ENCODE results near the gene TTC9B. TPM values are rescaled to one million over a fixed set of nuclear protein-coding genes. Genes with fewer than 3 reads are reported as not detected.

Gene TTC9B
- total and polyA plus RNA-seq, 8 donors, result 0.11 to 0.20 (median 0.15) TPM; not detected in 2

DNA sequence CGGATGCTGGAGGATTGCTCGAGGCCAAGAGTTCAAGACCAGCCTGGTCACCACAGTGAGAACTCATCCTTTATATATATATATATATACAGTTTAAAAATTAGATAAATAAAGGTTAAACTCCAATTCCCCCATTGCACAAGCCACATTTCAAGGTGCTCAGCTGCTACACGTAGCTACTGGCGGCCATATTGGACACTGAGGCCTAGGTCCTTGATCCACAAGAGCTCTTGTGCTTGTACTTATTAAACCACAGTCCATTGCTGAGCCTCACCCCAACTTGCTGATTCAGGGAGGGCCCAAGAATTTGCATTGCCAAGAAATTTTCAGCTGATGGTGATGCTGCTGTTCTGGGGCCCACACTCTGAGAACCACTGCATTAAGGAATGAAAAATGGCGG is 9.6 kb downstream of the TTC9B start:
- no peak overlapping the region for H3K27ac ChIP-seq
- H3K9me3 ChIP-seq, result no peaks in the 10 kb centered on the region
- intact Hi-C loops (cut with DNase I), result no loop called here
- no peaks in the 10 kb centered on the region for H3K4me1 ChIP-seq
- ATAC-seq, result no peak
- DNase-seq, result no peak
- TF ChIP-seq, protein P1, sequence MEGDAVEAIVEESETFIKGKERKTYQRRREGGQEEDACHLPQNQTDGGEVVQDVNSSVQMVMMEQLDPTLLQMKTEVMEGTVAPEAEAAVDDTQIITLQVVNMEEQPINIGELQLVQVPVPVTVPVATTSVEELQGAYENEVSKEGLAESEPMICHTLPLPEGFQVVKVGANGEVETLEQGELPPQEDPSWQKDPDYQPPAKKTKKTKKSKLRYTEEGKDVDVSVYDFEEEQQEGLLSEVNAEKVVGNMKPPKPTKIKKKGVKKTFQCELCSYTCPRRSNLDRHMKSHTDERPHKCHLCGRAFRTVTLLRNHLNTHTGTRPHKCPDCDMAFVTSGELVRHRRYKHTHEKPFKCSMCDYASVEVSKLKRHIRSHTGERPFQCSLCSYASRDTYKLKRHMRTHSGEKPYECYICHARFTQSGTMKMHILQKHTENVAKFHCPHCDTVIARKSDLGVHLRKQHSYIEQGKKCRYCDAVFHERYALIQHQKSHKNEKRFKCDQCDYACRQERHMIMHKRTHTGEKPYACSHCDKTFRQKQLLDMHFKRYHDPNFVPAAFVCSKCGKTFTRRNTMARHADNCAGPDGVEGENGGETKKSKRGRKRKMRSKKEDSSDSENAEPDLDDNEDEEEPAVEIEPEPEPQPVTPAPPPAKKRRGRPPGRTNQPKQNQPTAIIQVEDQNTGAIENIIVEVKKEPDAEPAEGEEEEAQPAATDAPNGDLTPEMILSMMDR (IDR thresholded peaks at IDR 0.05), result no peak
- no peak overlapping the region for H3K4me3 ChIP-seq
- H3K27me3 ChIP-seq, result no peaks in the 10 kb centered on the region
- peaks cover 0 to 41% of the 10 kb centered on the region in 2 donors for H3K36me3 ChIP-seq

DNA sequence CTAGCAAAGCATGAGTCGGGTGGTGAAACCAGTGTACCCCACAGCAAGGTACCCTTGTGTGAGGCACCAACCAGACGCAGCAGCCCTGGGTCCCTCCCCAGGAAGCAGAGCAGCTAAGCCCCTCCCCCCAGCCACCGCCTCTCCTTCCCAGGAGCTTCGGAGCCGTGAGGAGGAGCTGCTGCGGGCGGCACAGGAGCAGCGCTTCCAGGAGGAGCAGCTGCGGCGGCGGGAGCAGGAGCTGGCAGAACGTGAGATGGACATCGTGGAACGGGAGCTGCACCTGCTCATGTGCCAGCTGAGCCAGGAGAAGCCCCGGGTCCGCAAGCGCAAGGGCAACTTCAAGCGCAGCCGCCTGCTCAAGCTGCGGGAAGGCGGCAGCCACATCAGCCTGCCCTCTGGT is 12.4 kb downstream of the TTC9B start:
- Histone ChIP-seq H3K4me1 (no peaks in the 10 kb centered on the region), H3K27me3 (no peaks in the 10 kb centered on the region), H3K36me3 (peaks cover 0 to 23% of the 10 kb centered on the region in 2 donors), H3K4me3 (no peak overlapping the region), H3K27ac (no peak overlapping the region), H3K9me3 (no peaks in the 10 kb centered on the region)
- ATAC-seq, result no peak
- TF ChIP-seq, protein P1 (IDR thresholded peaks at IDR 0.05), result no peak
- intact Hi-C loops (cut with DNase I), result no loop called here
- DNase-seq, result peak in 1 of 4 donors; percentile 70

DNA sequence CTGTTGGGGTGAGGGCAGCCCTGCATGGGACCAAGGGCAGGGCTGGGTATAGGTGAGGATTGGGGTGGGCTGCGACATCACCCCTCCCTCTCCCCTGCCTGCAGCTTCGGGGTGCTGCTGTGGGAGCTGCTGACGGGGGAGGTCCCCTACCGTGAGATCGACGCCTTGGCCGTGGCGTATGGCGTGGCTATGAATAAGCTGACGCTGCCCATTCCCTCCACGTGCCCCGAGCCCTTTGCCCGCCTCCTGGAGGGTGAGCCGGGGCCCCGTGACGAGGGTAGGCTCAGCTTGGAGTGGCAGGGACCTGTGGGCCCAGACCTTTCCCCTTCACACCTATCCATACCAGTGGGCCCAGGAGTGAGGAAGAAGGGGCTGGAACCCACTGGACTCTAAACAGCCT is 13.8 kb downstream of the TTC9B start:
- Histone ChIP-seq H3K4me3 (no peak overlapping the region), H3K36me3 (peaks cover 0 to 18% of the 10 kb centered on the region in 2 donors), H3K27ac (no peak overlapping the region), H3K4me1 (no peaks in the 10 kb centered on the region), H3K27me3 (no peaks in the 10 kb centered on the region), H3K9me3 (no peaks in the 10 kb centered on the region)
- no peak for DNase-seq
- intact Hi-C loops (cut with DNase I), result no loop called here
- TF ChIP-seq, protein P1 (IDR thresholded peaks at IDR 0.05), result no peak
- ATAC-seq, result no peak

DNA sequence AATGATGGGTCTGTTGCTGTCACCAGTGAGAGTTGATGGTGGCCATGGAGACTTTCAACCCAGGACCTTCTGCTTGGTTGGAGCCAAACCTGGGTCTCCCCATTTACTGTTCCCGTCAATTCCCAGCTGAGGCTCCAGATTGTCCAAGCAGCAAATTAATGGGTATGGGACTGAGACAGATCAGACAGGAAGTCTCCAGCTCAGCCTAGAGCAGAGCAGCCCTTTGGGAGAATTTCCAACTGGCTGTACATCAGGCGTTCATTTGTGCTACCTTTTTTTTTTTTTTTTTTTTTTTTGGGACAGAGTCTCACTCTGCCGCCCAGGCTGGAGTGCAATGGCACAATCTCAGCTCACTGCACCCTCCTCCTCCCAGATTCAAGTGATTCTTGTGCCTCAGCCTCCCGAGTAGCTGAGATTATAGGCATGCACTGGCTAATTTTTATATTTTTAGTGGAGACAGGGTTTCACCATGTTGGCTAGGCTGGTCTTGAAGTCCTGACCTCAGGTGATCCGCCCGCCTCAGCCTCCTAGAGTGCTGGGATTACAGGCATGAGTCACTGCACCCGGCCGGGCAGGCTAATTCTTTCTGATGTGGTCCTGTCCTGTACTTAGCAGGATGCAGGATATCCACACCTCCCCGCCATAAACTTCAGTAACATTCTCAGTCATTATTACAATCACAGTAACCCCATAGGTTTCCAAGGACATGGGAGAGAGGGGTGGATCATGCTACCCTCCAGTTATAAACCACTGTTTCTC is 17.7 kb downstream of the TTC9B start:
- ATAC-seq (no peak), DNase-seq (no peak)
- intact Hi-C loops (cut with DNase I), result no loop called here
- Histone ChIP-seq H3K4me3 (no peak overlapping the region), H3K9me3 (no peaks in the 10 kb centered on the region), H3K27ac (no peak overlapping the region), H3K27me3 (no peaks in the 10 kb centered on the region), H3K36me3 (peaks cover 0 to 12% of the 10 kb centered on the region in 2 donors), H3K4me1 (no peaks in the 10 kb centered on the region)
- TF ChIP-seq, protein P1 (IDR thresholded peaks at IDR 0.05), result no peak

DNA sequence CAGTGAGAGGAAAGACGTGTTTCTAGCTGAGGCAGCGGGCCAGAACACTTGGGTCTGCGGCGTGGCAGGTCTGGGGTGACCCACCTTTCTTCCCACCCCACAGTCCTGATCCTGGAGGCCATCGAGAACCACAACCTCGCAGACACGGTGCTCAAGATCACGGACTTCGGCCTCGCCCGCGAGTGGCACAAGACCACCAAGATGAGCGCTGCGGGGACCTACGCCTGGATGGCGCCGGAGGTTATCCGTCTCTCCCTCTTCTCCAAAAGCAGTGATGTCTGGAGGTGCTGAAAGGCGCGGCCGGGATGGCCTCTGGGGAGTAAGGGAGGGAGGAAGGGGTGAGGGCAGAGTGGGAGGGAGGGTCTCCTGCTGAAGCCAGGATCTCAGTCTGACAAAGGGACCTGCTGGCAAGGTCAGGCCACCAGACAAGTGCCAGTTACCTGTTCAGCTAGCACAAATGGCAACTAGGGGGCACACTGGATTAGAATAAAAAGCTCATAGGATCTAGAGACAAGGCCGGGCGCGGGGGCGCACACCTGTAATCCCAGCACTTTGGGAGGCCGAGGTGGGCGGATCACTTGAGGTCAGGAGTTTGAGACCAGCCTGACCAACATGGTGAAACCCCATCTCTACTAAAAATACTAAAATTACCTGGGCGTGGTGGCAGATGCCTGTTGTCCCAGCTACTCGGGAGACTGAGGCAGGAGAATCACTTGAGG is 19.8 kb downstream of the TTC9B start:
- H3K4me1 ChIP-seq, result no peaks in the 10 kb centered on the region
- H3K27me3 ChIP-seq, result no peaks in the 10 kb centered on the region
- no peaks in the 10 kb centered on the region for H3K9me3 ChIP-seq
- peaks cover 0 to 3% of the 10 kb centered on the region in 2 donors for H3K36me3 ChIP-seq
- TF ChIP-seq, protein P1 (IDR thresholded peaks at IDR 0.05), result no peak
- H3K4me3 ChIP-seq, result no peak overlapping the region
- ATAC-seq (no peak), DNase-seq (peak in 1 of 4 donors; percentile 53)
- intact Hi-C loops (cut with DNase I), result no loop called here
- H3K27ac ChIP-seq, result no peak overlapping the region

Measured in left lung (tissue), 10 donors.